Mesangial cell (primary cell): ENCODE data around the gene CCDC181. TPM values are rescaled to one million over a fixed set of nuclear protein-coding genes. Genes with fewer than 3 reads are reported as not detected.

Experiments
- total RNA-seq: library from RNA; depleted of rRNA; stranded (reverse); fragments of >200 nt; gene quantifications from 2 replicates; pipeline ENCODE4 v1.2.3, GENCODE V29; 2015

CCDC181 gene
- total RNA-seq: 0.38 and 0.65 TPM in 2 replicates

GRCh38 chr1:169427081-169427641 is at the start of gene CCDC181:
CCDC181 (minus strand) TSS chr1:169427474; CDS start chr1:169424927, 2,547 bp downstream.

GRCh38 chr1:169367686-169368405 is 59.4 kb downstream of the CCDC181 start, which contains the start of the genes BLZF1 and NME7:
BLZF1 (plus strand) TSS chr1:169368195; CDS start chr1:169369523, 1,328 bp downstream.
NME7 (minus strand) TSS chr1:169367797; CDS start chr1:169367710, 87 bp downstream.

Other genes starting within 250 kb of the CCDC181 start
- gene NME7, start 59.7 kb downstream of the CCDC181 start, total RNA-seq: 13.1 and 19.6 TPM in 2 replicates
- gene BLZF1, start 59.3 kb downstream of the CCDC181 start, total RNA-seq: 10.4 and 12.0 TPM in 2 replicates
- gene SLC19A2, start 58.5 kb upstream of the CCDC181 start, total RNA-seq: 8.0 and 9.8 TPM in 2 replicates
- gene F5, start 159.0 kb upstream of the CCDC181 start, total RNA-seq: not detected in 2 replicates
- not detected in 2 replicates for gene SELP, start 202.7 kb upstream of the CCDC181 start, total RNA-seq